ENCODE results near the gene CTNND2. TPM values are rescaled to one million over a fixed set of nuclear protein-coding genes. Genes with fewer than 3 reads are reported as not detected.
A peak's percentile ranks its signal among the peaks of the same experiment; 100 is the strongest.

The CTNND2 gene, protein sequence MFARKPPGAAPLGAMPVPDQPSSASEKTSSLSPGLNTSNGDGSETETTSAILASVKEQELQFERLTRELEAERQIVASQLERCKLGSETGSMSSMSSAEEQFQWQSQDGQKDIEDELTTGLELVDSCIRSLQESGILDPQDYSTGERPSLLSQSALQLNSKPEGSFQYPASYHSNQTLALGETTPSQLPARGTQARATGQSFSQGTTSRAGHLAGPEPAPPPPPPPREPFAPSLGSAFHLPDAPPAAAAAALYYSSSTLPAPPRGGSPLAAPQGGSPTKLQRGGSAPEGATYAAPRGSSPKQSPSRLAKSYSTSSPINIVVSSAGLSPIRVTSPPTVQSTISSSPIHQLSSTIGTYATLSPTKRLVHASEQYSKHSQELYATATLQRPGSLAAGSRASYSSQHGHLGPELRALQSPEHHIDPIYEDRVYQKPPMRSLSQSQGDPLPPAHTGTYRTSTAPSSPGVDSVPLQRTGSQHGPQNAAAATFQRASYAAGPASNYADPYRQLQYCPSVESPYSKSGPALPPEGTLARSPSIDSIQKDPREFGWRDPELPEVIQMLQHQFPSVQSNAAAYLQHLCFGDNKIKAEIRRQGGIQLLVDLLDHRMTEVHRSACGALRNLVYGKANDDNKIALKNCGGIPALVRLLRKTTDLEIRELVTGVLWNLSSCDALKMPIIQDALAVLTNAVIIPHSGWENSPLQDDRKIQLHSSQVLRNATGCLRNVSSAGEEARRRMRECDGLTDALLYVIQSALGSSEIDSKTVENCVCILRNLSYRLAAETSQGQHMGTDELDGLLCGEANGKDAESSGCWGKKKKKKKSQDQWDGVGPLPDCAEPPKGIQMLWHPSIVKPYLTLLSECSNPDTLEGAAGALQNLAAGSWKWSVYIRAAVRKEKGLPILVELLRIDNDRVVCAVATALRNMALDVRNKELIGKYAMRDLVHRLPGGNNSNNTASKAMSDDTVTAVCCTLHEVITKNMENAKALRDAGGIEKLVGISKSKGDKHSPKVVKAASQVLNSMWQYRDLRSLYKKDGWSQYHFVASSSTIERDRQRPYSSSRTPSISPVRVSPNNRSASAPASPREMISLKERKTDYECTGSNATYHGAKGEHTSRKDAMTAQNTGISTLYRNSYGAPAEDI (N-terminal part only)
- total RNA-seq (1.4 TPM), polyA plus RNA-seq (0.24 TPM)

DNA sequence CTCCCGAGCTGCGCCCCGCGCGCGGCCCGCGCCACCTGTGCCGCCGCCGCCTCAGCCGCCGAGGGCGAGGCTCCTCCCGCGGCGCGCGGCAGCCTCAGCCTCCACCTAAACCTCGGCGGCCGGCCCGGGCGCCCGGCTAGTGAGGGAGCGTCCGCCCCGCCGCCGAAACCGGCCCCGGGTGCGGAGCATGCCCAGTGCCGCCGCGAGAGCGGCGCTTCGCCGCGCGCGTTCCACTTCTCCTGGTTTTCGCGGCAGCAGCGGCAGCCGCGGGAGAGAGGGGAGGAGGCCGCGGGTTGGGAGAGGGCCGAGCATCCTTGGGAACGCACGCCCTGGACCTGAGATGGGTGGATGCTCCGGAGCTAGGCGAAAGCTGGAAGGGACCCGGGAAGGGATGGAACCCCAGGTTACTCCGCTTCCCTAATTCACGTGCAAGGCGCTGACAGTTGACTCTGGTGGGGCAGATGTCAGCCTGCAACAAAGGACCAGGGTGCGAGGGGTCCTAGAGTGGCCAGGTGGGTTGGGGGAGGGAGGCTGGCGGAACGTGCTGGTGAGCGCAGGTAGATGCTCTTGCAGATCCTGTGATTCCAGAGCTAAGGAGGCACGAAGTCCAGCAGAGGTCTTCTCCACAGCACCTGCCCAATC is at the start of gene CTNND2:
Gene CTNND2 (minus strand): TSS at position 182 of the 642 bp plus-strand sequence. CDS start 593 bp downstream, outside the sequence.
- under 1% methylated on average over 64 of the region's 64 CpGs for WGBS
- no peak within 1 kb of the TSS for H3K27ac ChIP-seq (ENCODE audit: low read depth)
- H3K4me3 ChIP-seq (ENCODE audit: low read depth, low read length), result peak within 1 kb of the TSS; percentile 19
- DNase-seq (ENCODE audit: extremely low spot score), result peak; percentile 8
- H3K4me1 ChIP-seq (ENCODE audit: insufficient read depth), result no peaks in the 10 kb centered on the region
- no peaks in the 10 kb centered on the region for H3K36me3 ChIP-seq (ENCODE audit: insufficient read depth)

GRCh38 chr5:11946317-11946716 is 42.1 kb upstream of the CTNND2 start:
- no peaks in the 10 kb centered on the region for H3K36me3 ChIP-seq (ENCODE audit: insufficient read depth)
- H3K27ac ChIP-seq (ENCODE audit: low read depth), result no peak overlapping the region

DNA sequence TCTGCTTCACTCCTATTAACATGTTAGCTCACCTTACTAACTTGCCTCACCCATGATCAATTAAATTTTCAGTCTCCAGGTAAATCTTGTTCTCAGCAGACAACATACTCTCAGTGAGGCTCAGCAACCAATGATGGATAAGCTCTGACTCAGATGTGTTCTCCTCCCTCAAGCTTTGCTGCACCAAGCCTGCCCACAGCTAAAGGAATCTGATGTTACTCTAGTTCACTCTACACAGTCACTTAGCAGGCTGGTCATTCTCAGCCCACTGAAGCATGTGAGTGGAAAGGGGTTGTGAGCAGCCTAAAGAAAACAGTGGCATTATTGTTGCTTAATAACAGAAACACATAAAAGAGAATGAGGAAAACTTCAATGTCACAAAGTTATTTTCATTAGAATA is 37.3 kb upstream of the CTNND2 start:
- Histone ChIP-seq H3K4me1 (ENCODE audit: insufficient read depth) (no peaks in the 10 kb centered on the region), H3K36me3 (ENCODE audit: insufficient read depth) (no peaks in the 10 kb centered on the region), H3K4me3 (ENCODE audit: low read depth, low read length) (no peak overlapping the region), H3K27ac (ENCODE audit: low read depth) (no peak overlapping the region)
- DNase-seq (ENCODE audit: extremely low spot score), result no peak

More at GRCh38 chr5:11946317-11946716, 42.1 kb upstream of the CTNND2 start:
- no peak for DNase-seq (ENCODE audit: extremely low spot score)
- Histone ChIP-seq H3K4me3 (ENCODE audit: low read depth, low read length) (no peak overlapping the region), H3K4me1 (ENCODE audit: insufficient read depth) (no peaks in the 10 kb centered on the region)

- H3K4me1 ChIP-seq (ENCODE audit: insufficient read depth), result no peaks in the 10 kb centered on the region
- no peak overlapping the region for H3K4me3 ChIP-seq (ENCODE audit: low read depth, low read length)
- H3K36me3 ChIP-seq (ENCODE audit: insufficient read depth), result no peaks in the 10 kb centered on the region
- no peak for DNase-seq (ENCODE audit: extremely low spot score)
- WGBS, result 89% methylated on average over 20 of the region's 20 CpGs
- no peak overlapping the region for H3K27ac ChIP-seq (ENCODE audit: low read depth)
These were observed 27.4 kb upstream of the CTNND2 start for GRCh38 chr5:11931638-11932037.

DNA sequence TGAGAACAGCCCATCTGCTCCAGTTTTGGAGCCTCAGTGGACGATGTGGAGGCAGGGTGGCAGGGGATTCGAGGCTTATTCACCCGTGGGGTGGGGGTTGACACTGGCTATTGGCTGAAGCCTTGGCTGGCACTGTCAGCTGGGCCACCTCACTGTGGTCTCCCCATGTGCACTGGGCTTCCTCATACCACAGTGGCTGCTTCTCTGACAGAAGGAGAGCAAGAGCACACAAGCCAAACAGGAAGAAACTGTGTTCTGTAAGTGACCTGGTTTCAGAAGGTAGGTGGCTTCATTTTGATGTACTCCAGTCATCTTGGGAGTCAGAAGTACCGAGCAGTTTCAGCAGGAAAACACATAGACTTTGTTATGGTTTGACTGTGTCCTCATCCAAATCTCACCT is 24.7 kb upstream of the CTNND2 start:
- 56% methylated on average over 4 of the region's 4 CpGs for WGBS
- no peaks in the 10 kb centered on the region for H3K4me1 ChIP-seq (ENCODE audit: insufficient read depth)
- DNase-seq (ENCODE audit: extremely low spot score), result no peak

GRCh38 chr5:11925701-11926100 is 21.5 kb upstream of the CTNND2 start:
- WGBS, result 76% methylated on average over 1 of the region's 1 CpG
- DNase-seq (ENCODE audit: extremely low spot score), result no peak
- Histone ChIP-seq H3K36me3 (ENCODE audit: insufficient read depth) (no peaks in the 10 kb centered on the region), H3K27ac (ENCODE audit: low read depth) (no peak overlapping the region), H3K4me1 (ENCODE audit: insufficient read depth) (no peaks in the 10 kb centered on the region), H3K4me3 (ENCODE audit: low read depth, low read length) (no peak overlapping the region)

More for the DNA sequence above, 24.7 kb upstream of the CTNND2 start:
- Histone ChIP-seq H3K27ac (ENCODE audit: low read depth) (no peak overlapping the region), H3K4me3 (ENCODE audit: low read depth, low read length) (no peak overlapping the region), H3K36me3 (ENCODE audit: insufficient read depth) (no peaks in the 10 kb centered on the region)

- Histone ChIP-seq H3K4me1 (ENCODE audit: insufficient read depth) (no peaks in the 10 kb centered on the region), H3K27ac (ENCODE audit: low read depth) (no peak overlapping the region), H3K36me3 (ENCODE audit: insufficient read depth) (no peaks in the 10 kb centered on the region), H3K4me3 (ENCODE audit: low read depth, low read length) (no peak overlapping the region)
- 88% methylated on average over 2 of the region's 2 CpGs for WGBS
- DNase-seq (ENCODE audit: extremely low spot score), result no peak
These were observed 18.1 kb upstream of the CTNND2 start for GRCh38 chr5:11922394-11922793.

DNA sequence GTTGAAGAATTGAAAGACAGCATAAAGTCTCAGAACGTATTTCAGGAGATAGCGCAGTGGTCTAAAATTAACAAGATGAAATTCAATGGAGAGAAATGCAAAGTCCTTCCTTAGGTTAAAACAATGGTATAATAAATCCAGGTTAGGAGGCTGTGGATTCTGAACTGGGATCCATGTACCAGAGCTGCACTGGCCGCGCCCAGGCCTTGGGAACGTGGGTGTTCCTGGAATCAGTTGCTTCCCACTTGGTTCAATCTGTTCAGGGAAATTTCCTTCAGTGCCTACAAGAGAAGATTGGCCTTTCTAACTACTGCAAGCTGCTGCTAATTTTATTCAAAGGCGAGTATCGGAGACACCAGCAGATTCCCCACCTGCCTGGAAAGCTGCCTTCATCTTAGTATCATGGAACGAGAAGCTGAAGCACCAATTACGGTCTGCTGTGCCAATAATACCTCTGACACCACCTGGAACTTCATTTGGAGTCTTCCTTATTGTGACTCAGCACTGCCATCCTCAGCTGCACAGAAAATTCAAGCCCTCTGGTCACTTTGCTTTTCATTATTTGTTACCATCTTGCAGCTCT is 14.3 kb upstream of the CTNND2 start:
- no peaks in the 10 kb centered on the region for H3K36me3 ChIP-seq (ENCODE audit: insufficient read depth)
- WGBS, result 82% methylated on average over 9 of the region's 9 CpGs
- H3K27ac ChIP-seq (ENCODE audit: low read depth), result no peak overlapping the region
- H3K4me1 ChIP-seq (ENCODE audit: insufficient read depth), result no peaks in the 10 kb centered on the region
- DNase-seq (ENCODE audit: extremely low spot score), result no peak
- H3K4me3 ChIP-seq (ENCODE audit: low read depth, low read length), result no peak overlapping the region

- no peaks in the 10 kb centered on the region for H3K4me1 ChIP-seq (ENCODE audit: insufficient read depth)
- H3K36me3 ChIP-seq (ENCODE audit: insufficient read depth), result no peaks in the 10 kb centered on the region
- H3K27ac ChIP-seq (ENCODE audit: low read depth), result no peak overlapping the region
- no peak for DNase-seq (ENCODE audit: extremely low spot score)
- no peak overlapping the region for H3K4me3 ChIP-seq (ENCODE audit: low read depth, low read length)
- 41% methylated on average over 2 of the region's 2 CpGs for WGBS
These were observed 5.2 kb upstream of the CTNND2 start for GRCh38 chr5:11909471-11909870.

DNA sequence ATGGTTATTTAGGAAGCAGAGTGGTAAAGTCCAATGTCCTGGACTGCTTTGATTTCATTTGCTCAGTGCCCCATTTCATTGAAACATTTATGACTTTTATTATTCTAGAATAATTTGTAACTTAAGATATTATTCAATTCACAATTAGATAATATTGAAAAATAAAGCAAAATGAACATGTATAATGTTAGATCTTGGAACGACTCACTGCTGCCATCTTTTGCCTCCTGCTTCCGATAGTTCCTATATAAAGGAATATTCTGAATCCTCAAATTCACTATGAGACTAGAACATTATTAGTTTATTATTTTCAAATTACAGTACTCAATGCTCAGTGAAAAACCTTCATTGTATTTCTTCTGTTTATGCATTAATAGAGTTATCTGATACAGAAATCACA is 2.3 kb upstream of the CTNND2 start:
- H3K4me3 ChIP-seq (ENCODE audit: low read depth, low read length), result no peak overlapping the region
- 48% methylated on average over 2 of the region's 2 CpGs for WGBS

GRCh38 chr5:11905206-11905605 is 960 bp upstream of the CTNND2 start:
- Histone ChIP-seq H3K4me3 (ENCODE audit: low read depth, low read length) (no peak overlapping the region), H3K27ac (ENCODE audit: low read depth) (no peak overlapping the region), H3K36me3 (ENCODE audit: insufficient read depth) (no peaks in the 10 kb centered on the region), H3K4me1 (ENCODE audit: insufficient read depth) (no peaks in the 10 kb centered on the region)
- 18% methylated on average over 12 of the region's 12 CpGs for whole genome bisulfite sequencing
- DNase-seq (ENCODE audit: extremely low spot score), result no peak

More for the DNA sequence above, 2.3 kb upstream of the CTNND2 start:
- Histone ChIP-seq H3K4me1 (ENCODE audit: insufficient read depth) (no peaks in the 10 kb centered on the region), H3K36me3 (ENCODE audit: insufficient read depth) (no peaks in the 10 kb centered on the region), H3K27ac (ENCODE audit: low read depth) (no peak overlapping the region)
- no peak for DNase-seq (ENCODE audit: extremely low spot score)

DNA sequence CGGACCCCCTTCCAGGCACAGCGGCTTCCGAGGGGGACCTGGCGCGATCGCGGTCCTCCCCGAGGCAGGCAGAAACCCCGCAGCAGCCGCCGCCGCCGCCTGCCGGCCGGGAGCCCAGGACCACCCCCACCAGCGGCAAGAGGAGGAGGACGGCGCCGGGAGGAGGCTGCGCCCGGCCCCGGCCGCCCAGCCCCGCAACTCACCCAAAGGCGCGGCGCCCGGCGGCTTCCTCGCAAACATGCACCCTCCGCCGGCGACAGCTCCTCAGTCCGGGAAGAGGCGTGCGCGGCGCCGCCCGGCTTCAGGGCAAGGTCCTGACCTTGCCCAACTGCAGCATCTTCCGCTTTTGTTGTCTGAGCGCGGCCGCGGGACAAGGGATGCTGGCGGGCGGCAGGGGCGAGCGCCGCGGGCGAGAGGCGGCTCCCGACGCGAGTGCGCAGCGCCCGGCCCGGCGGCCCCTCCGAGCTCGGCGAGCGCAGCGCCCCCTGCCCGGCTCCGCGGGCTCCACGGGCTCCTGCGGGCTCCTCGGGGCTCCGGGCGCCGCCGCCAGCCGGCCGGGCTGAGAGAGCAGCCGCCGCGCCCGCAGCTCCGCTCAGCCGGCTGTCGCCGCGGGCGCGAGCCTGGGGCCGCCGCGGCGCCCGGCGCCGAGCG is 507 bp downstream of the CTNND2 start:
- no peak overlapping the region for H3K27ac ChIP-seq (ENCODE audit: low read depth)
- WGBS, result 1% methylated on average over 92 of the region's 97 CpGs

More for the DNA sequence above, 507 bp downstream of the CTNND2 start:
- DNase-seq (ENCODE audit: extremely low spot score), result no peak
- Histone ChIP-seq H3K4me3 (ENCODE audit: low read depth, low read length) (peak overlapping the region; percentile 19), H3K4me1 (ENCODE audit: insufficient read depth) (no peaks in the 10 kb centered on the region), H3K36me3 (ENCODE audit: insufficient read depth) (no peaks in the 10 kb centered on the region)
